Natural killer cell (primary cell): ENCODE measurements around the gene UBN1. TPM values are rescaled to one million over a fixed set of nuclear protein-coding genes. Genes with fewer than 3 reads are reported as not detected.

Experiments used
- ATAC-seq, 3 donors: fragments of 150-1000 bp in 2 of 3; fragments of 200-7000 bp in 1 of 3; cut with Tn5 transposase; 1 replicate in 1 of 3; 2 replicates in 2 of 3; pipeline ENCODE4 v1.10.0; 2021; ENCODE audit warnings: mild to moderate bottlenecking in 2 of 3, moderate library complexity in 2 of 3
- DNase-seq, 2 donors: peaks; one replicate each; pipeline versions ENCODE4 v3.0.0 to v3.0.0-alpha.2; 2013 to 2021; ENCODE audit warnings: mixed read lengths in 1 of 2
- H3K27ac ChIP-seq: one replicate; pipeline ENCODE4 v1.5.1; 2013; ENCODE audit warnings: mild to moderate bottlenecking, low read length
- H3K27me3 ChIP-seq: one replicate; pipeline ENCODE4 v1.6.1; 2013; ENCODE audit warnings: low read length; ENCODE audit not compliant: control insufficient read depth, insufficient read depth
- H3K36me3 ChIP-seq: one replicate; pipeline ENCODE4 v1.6.1; 2013; ENCODE audit warnings: low read length; ENCODE audit not compliant: control insufficient read depth, insufficient read depth
- H3K4me1 ChIP-seq: one replicate; pipeline ENCODE4 v1.6.1; 2013; ENCODE audit warnings: low read length; ENCODE audit not compliant: control insufficient read depth, insufficient read depth
- H3K4me3 ChIP-seq: one replicate; pipeline ENCODE4 v1.5.1; 2013; ENCODE audit warnings: low read length
- H3K9me3 ChIP-seq: one replicate; pipeline ENCODE4 v1.6.1; 2013; ENCODE audit warnings: low read length; ENCODE audit not compliant: control insufficient read depth, insufficient read depth
- H3K27ac Mint-ChIP-seq, 2 donors: one replicate each; pipeline ENCODE4 v1.8.0; 2022; ENCODE audit warnings: mild to moderate bottlenecking in 2 of 2, mixed read lengths in 2 of 2, moderate library complexity in 1 of 2
- H3K27me3 Mint-ChIP-seq, 2 donors: one replicate each; pipeline ENCODE4 v1.8.0; 2022; ENCODE audit warnings: low read depth in 2 of 2, mixed read lengths in 2 of 2
- H3K36me3 Mint-ChIP-seq: one replicate; pipeline ENCODE4 v1.8.0; 2022; ENCODE audit warnings: mixed read lengths
- H3K4me1 Mint-ChIP-seq, 2 donors: one replicate each; pipeline ENCODE4 v1.8.0; 2022; ENCODE audit warnings: mixed read lengths in 2 of 2
- H3K4me3 Mint-ChIP-seq: one replicate; pipeline ENCODE4 v1.8.0; 2022; ENCODE audit warnings: mild to moderate bottlenecking, moderate library complexity, mixed read lengths
- H3K9me3 Mint-ChIP-seq, 2 donors: one replicate each; pipeline ENCODE4 v1.8.0; 2022; ENCODE audit warnings: mixed read lengths in 2 of 2
- CTCF ChIP-seq: fragments of 200-600 bp; IDR thresholded peaks from one replicate; pipeline ENCODE4 v1.8.0; 2022; ENCODE audit warnings: antibody characterized with exemption
- WGBS: methylation state at CpG from one replicate; pipeline ENCODE4 v1.1.7; 2013; ENCODE audit warnings: missing lambda C conversion rate; ENCODE audit not compliant: insufficient coverage; 5-methylcytosine and 5-hydroxymethylcytosine counted together
- intact Hi-C: fragments of 100-400 bp; cut with micrococcal nuclease; formaldehyde crosslinking; loops from one replicate; pipeline ENCODE4 v1.14.2; 2022
- total RNA-seq, 4 donors: library from RNA; stranded (reverse); fragments of 120-200 nt in 1 of 4; gene quantifications; one replicate each; pipeline versions ENCODE4 v1.2.3 to v1.2.4, GENCODE V29; 2013 to 2022

UBN1 gene
- total RNA-seq, 3 donors from 2014 or later (not counting 1 experiment from before 2014, with no cell fraction given) = 70.5 to 81.6 (median 79.9) TPM

GRCh38 chr16:4880006-4880580 is 32.8 kb downstream of the UBN1 start:
- intact Hi-C loops = no loop called here
- no peak overlapping the region for H3K4me3 ChIP-seq
- ATAC-seq (no peak), DNase-seq (no peak)
- no peak for TF ChIP-seq CTCF
- no peaks in the 10 kb centered on the region for H3K27me3 ChIP-seq
- H3K9me3 Mint-ChIP-seq = no peaks in the 10 kb centered on the region
- peaks cover 77% of the 10 kb centered on the region for H3K36me3 ChIP-seq
- no peak overlapping the region for H3K27ac ChIP-seq
- 98% methylated on average over 17 of the region's 17 CpGs for WGBS
- H3K27ac Mint-ChIP-seq = no peak overlapping the region
- H3K4me1 Mint-ChIP-seq = peaks cover 0 to 2% of the 10 kb centered on the region in 2 donors
- H3K4me1 ChIP-seq = no peaks in the 10 kb centered on the region
- H3K9me3 ChIP-seq = no peaks in the 10 kb centered on the region
- H3K36me3 Mint-ChIP-seq = peaks cover 20% of the 10 kb centered on the region
- H3K27me3 Mint-ChIP-seq = no peaks in the 10 kb centered on the region
- no peak overlapping the region for H3K4me3 Mint-ChIP-seq

GRCh38 chr16:4882000-4882632 is 34.8 kb downstream of the UBN1 start:
- intact Hi-C loops = no loop called here
- WGBS = 89% methylated on average over 12 of the region's 14 CpGs
- H3K36me3 Mint-ChIP-seq = peaks cover 30% of the 10 kb centered on the region
- no peaks in the 10 kb centered on the region for H3K9me3 Mint-ChIP-seq
- no peak overlapping the region for H3K27ac ChIP-seq
- ATAC-seq = no peak
- DNase-seq = no peak
- H3K27me3 ChIP-seq = no peaks in the 10 kb centered on the region
- H3K9me3 ChIP-seq = no peaks in the 10 kb centered on the region
- no peak for TF ChIP-seq CTCF
- no peaks in the 10 kb centered on the region for H3K4me1 ChIP-seq
- no peak overlapping the region for H3K4me3 ChIP-seq
- no peak overlapping the region for H3K27ac Mint-ChIP-seq
- H3K27me3 Mint-ChIP-seq = no peaks in the 10 kb centered on the region
- no peak overlapping the region for H3K4me3 Mint-ChIP-seq
- peaks cover 10 to 12% of the 10 kb centered on the region in 2 donors for H3K4me1 Mint-ChIP-seq
- H3K36me3 ChIP-seq = peaks cover 73% of the 10 kb centered on the region

GRCh38 chr16:4882633-4883285 is 35.5 kb downstream of the UBN1 start:
- DNase-seq (no peak), ATAC-seq (no peak)
- Histone ChIP-seq H3K4me3 (no peak overlapping the region), H3K9me3 (no peaks in the 10 kb centered on the region), H3K27ac (no peak overlapping the region), H3K27me3 (no peaks in the 10 kb centered on the region), H3K36me3 (peaks cover 69% of the 10 kb centered on the region), H3K4me1 (no peaks in the 10 kb centered on the region)
- Mint-ChIP-seq H3K9me3 (no peaks in the 10 kb centered on the region), H3K4me1 (peaks cover 10 to 12% of the 10 kb centered on the region in 2 donors), H3K27ac (no peak overlapping the region), H3K4me3 (no peak overlapping the region), H3K27me3 (no peaks in the 10 kb centered on the region), H3K36me3 (peaks cover 30% of the 10 kb centered on the region)
- intact Hi-C loops = no loop called here
- TF ChIP-seq CTCF = no peak
- 95% methylated on average over 11 of the region's 11 CpGs for WGBS
